B cell (primary cell): ENCODE data around the gene RNF207. TPM values are rescaled to one million over a fixed set of nuclear protein-coding genes. Genes with fewer than 3 reads are reported as not detected.

Experiments
- ATAC-seq: fragments of 200-7000 bp; cut with Tn5 transposase; one replicate; pipeline ENCODE4 v1.10.0; 2021; ENCODE audit warnings: low read depth, mild to moderate bottlenecking, moderate number of reproducible peaks, moderate library complexity
- CTCF ChIA-PET: fragments of 350-600 bp; sonication (Branson Sonifier 250); formaldehyde crosslinking; loops from one replicate; lab custom pipeline; 2021; ENCODE audit warnings: antibody characterized with exemption, inconsistent platforms; lab: Charles Lee
- POLR2A ChIA-PET: fragments of 350-600 bp; sonication (Branson Sonifier 250); formaldehyde crosslinking; loops from one replicate; lab custom pipeline; 2021; ENCODE audit warnings: antibody characterized with exemption; lab: Charles Lee
- DNase-seq: peaks from one replicate; pipeline ENCODE4 v3.0.0; 2013
- H2AFZ ChIP-seq: 2 replicates; pipeline ENCODE4 v1.6.1; 2012; ENCODE audit warnings: mild to moderate bottlenecking, low read depth, low read length; ENCODE audit not compliant: insufficient read depth, poor library complexity, severe bottlenecking
- H3K27ac ChIP-seq, 2 donors: 1 replicate in 1 of 2; 2 replicates in 1 of 2; pipeline ENCODE4 v1.5.1; 2012 to 2013; ENCODE audit warnings: low read length in 2 of 2, mild to moderate bottlenecking in 2 of 2, moderate library complexity in 1 of 2
- H3K27me3 ChIP-seq, 4 experiments: fragments of 200-600 bp in 1 of 4; sonication (generic) in 1 of 4; replicated peaks in 1 of 4; 1 replicate in 2 of 4; 2 replicates in 2 of 4; pipeline versions ENCODE4 v1.6.1 to v1.7.0; 2013 to 2016; ENCODE audit warnings: low read length in 3 of 4, mild to moderate bottlenecking in 2 of 4, mixed read lengths in 1 of 4, moderate library complexity in 1 of 4; ENCODE audit not compliant: insufficient read depth in 4 of 4, control insufficient read depth in 3 of 4; ENCODE audit errors: control extremely low read depth in 1 of 4
- H3K36me3 ChIP-seq, 2 experiments: replicated peaks in 1 of 2; 1 replicate in 1 of 2; 2 replicates in 1 of 2; pipeline versions ENCODE4 v1.6.1 to v1.7.1; 2013; ENCODE audit warnings: low read length in 1 of 2; ENCODE audit not compliant: insufficient read depth in 2 of 2, control insufficient read depth in 1 of 2; ENCODE audit errors: control extremely low read depth in 1 of 2, extremely low read depth in 1 of 2
- H3K4me1 ChIP-seq, 2 donors: fragments of 200-600 bp in 1 of 2; sonication (generic) in 1 of 2; 1 replicate in 1 of 2; 2 replicates in 1 of 2; pipeline versions ENCODE4 v1.5.1 to v1.6.1; 2013 to 2017; ENCODE audit warnings: low read length in 2 of 2; ENCODE audit not compliant: control insufficient read depth in 2 of 2, insufficient read depth in 2 of 2
- H3K4me2 ChIP-seq: replicated peaks from 2 replicates; pipeline ENCODE3; 2012; ENCODE audit warnings: mild to moderate bottlenecking, low read depth, low read length; ENCODE audit not compliant: poor library complexity, severe bottlenecking
- H3K4me3 ChIP-seq, 5 experiments: fragments of 200-600 bp in 1 of 5; sonication (generic) in 1 of 5; 1 replicate in 3 of 5; 2 replicates in 2 of 5; pipeline versions ENCODE4 v1.5.1 to v1.7.0; 2011 to 2016; ENCODE audit warnings: low read length in 4 of 5, mild to moderate bottlenecking in 4 of 5, low read depth in 2 of 5, control low read depth in 1 of 5, moderate library complexity in 1 of 5; ENCODE audit not compliant: insufficient read depth in 1 of 5; ENCODE audit errors: control extremely low read depth in 1 of 5, extremely low read depth in 1 of 5
- H3K79me2 ChIP-seq: fragments of 200-600 bp; sonication (generic); one replicate; pipeline ENCODE4 v1.6.0; 2016; ENCODE audit warnings: low read length; ENCODE audit not compliant: control insufficient read depth, insufficient read depth
- H3K9ac ChIP-seq: fragments of 200-600 bp; sonication (generic); 2 replicates; pipeline ENCODE4 v1.6.1; 2017; ENCODE audit warnings: mild to moderate bottlenecking, low read length, moderate library complexity
- H3K9me3 ChIP-seq, 3 donors: one replicate each; pipeline versions ENCODE4 v1.6.1 to v1.7.1; 2013; ENCODE audit warnings: low read length in 2 of 3; ENCODE audit not compliant: control insufficient read depth in 2 of 3, insufficient read depth in 1 of 3; ENCODE audit errors: control extremely low read depth in 1 of 3
- H4K20me1 ChIP-seq: 2 replicates; pipeline ENCODE4 v1.6.0; 2012; ENCODE audit warnings: mild to moderate bottlenecking, low read length; ENCODE audit not compliant: insufficient read depth, control insufficient read depth, poor library complexity, severe bottlenecking
- H3K27ac Mint-ChIP-seq: one replicate; pipeline ENCODE4 v1.8.0; 2021; ENCODE audit warnings: mixed read lengths
- H3K27me3 Mint-ChIP-seq: one replicate; pipeline ENCODE4 v1.8.0; 2021; ENCODE audit warnings: mixed read lengths
- H3K4me1 Mint-ChIP-seq: one replicate; pipeline ENCODE4 v1.8.0; 2021; ENCODE audit warnings: mixed read lengths
- H3K4me3 Mint-ChIP-seq: one replicate; pipeline ENCODE4 v1.8.0; 2021; ENCODE audit warnings: mixed read lengths
- H3K9me3 Mint-ChIP-seq: one replicate; pipeline ENCODE4 v1.8.0; 2022; ENCODE audit warnings: mixed read lengths; ENCODE audit not compliant: insufficient read depth
- CTCF ChIP-seq: fragments of 200-600 bp; IDR thresholded peaks from one replicate; pipeline ENCODE4 v1.8.0; 2022; ENCODE audit warnings: antibody characterized with exemption, mild to moderate bottlenecking
- EZH2 ChIP-seq: IDR thresholded peaks from 2 replicates; pipeline ENCODE4 v1.6.1; 2012; ENCODE audit warnings: borderline replicate concordance, low read depth, mild to moderate bottlenecking, moderate library complexity, low read length; ENCODE audit not compliant: insufficient read depth, poor library complexity, severe bottlenecking
- WGBS: methylation state at CpG from one replicate; pipeline ENCODE4 v1.1.5; 2013; ENCODE audit warnings: missing lambda C conversion rate; ENCODE audit not compliant: insufficient coverage; 5-methylcytosine and 5-hydroxymethylcytosine counted together
- intact Hi-C: fragments of 100-400 bp; cut with micrococcal nuclease; formaldehyde crosslinking; loops from one replicate; pipeline ENCODE4 v1.10.0; 2022
- polyA plus RNA-seq: library from polyadenylated mRNA; depleted of rRNA; stranded (reverse); fragments of >200 nt; gene quantifications from 2 replicates; pipeline ENCODE4 v1.2.3, GENCODE V29; 2012
- total RNA-seq, 2 donors: library from RNA; stranded (reverse); fragments of 120-200 nt in 1 of 2; gene quantifications; 1 replicate in 1 of 2; 2 replicates in 1 of 2; pipeline versions ENCODE4 v1.2.3 to v1.2.4, GENCODE V29; 2013 to 2022

Gene RNF207
- total and polyA plus RNA-seq, 2 donors (not counting 1 experiment from before 2014, with no cell fraction given): 1.5 to 6.8 TPM

DNA sequence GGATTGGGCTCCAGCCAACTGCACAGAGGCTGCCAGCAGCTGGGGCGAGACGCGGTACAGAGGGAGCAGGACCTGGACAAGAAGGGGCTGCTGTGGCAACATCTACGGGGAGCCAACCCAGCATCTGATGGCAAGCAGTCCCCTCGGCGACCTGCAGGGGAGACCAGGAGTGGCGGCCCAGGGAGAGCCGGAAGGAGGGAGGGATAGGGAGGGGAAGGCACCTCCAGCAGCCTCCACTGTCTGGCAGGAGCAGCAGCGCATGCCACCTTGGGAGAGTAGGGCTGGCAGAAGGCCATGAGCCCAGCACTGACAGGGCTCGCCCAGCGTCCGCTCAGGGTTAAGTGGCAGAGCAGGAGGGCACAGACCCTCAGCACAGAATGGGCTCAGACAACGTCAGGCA, 43.1 kb upstream of the RNF207 start:
- Histone ChIP-seq H3K9me3 (no peaks in the 10 kb centered on the region), H3K9ac (no peak overlapping the region), H3K36me3 (no peaks in the 10 kb centered on the region), H3K79me2 (no peaks in the 10 kb centered on the region), H3K4me2 (no peak overlapping the region), H3K4me1 (no peaks in the 10 kb centered on the region), H4K20me1 (no peaks in the 10 kb centered on the region), H3K27me3 (peaks cover 0 to 13% (median 0%) of the 10 kb centered on the region in 4 experiments), H3K27ac (no peak overlapping the region), H3K4me3 (no peak overlapping the region), H2AFZ (no peak overlapping the region)
- H3K27me3 Mint-ChIP-seq: peaks cover 7% of the 10 kb centered on the region
- 77% methylated on average over 13 of the region's 13 CpGs for WGBS
- ATAC-seq: no peak
- no peak overlapping the region for H3K4me3 Mint-ChIP-seq
- no peaks in the 10 kb centered on the region for H3K4me1 Mint-ChIP-seq
- no peak for DNase-seq
- intact Hi-C loops: no loop called here
- TF ChIP-seq EZH2 (no peak), CTCF (no peak)
- no peaks in the 10 kb centered on the region for H3K9me3 Mint-ChIP-seq
- no peak overlapping the region for H3K27ac Mint-ChIP-seq
- POLR2A ChIA-PET: no interaction called here
- CTCF ChIA-PET: no interaction called here

DNA sequence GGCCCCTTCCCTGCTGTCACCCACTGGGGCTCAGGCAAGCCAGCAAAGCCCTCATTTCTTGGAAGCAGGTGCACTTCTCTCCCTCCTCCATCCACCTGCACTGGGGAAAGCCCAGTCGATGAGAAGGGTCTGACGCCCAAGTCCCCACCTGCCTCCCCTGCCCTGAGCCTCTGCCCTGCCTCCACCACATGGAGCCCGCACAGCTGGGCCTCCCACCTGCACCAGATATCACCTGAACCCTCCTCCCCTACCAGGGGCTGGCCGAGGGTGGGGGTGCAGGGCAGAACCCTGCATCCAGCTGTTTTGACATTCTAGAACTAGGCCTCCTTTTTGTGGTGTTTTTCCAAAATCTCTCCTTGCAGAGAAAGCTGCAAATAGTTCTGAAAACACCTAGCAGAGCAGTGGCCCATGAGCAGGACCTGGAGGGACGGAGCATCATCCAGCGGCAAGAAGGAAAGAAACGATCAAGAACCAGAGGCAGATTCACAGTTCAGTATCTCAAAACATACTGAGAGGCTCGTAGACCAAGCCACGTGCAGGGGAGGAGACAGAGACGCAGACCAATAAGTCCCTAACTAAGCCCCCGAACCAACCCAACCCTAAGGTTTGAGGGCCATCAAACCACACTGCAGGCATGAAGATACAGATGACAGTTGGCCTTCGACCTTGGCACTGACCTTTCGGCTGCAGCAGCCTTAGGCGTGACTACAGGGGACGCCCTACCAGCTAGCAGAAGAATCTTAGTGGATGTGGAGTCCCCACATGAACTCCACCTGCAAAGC, 42.5 kb upstream of the RNF207 start:
- Histone ChIP-seq H3K27me3 (peaks cover 0 to 13% (median 0%) of the 10 kb centered on the region in 4 experiments), H3K9ac (no peak overlapping the region), H2AFZ (no peak overlapping the region), H3K4me2 (no peak overlapping the region), H3K4me3 (no peak overlapping the region), H4K20me1 (no peaks in the 10 kb centered on the region), H3K36me3 (no peaks in the 10 kb centered on the region), H3K4me1 (no peaks in the 10 kb centered on the region), H3K9me3 (no peaks in the 10 kb centered on the region), H3K27ac (no peak overlapping the region), H3K79me2 (no peaks in the 10 kb centered on the region)
- Mint-ChIP-seq H3K27me3 (peaks cover 4% of the 10 kb centered on the region), H3K4me3 (no peak overlapping the region), H3K27ac (no peak overlapping the region), H3K9me3 (no peaks in the 10 kb centered on the region), H3K4me1 (no peaks in the 10 kb centered on the region)
- ATAC-seq: no peak
- WGBS: 90% methylated on average over 13 of the region's 15 CpGs
- ChIA-PET CTCF (no interaction called here), POLR2A (no interaction called here)
- intact Hi-C loops: no loop called here
- no peak for TF ChIP-seq CTCF
- DNase-seq: no peak
